ENCODE results near the gene ZBTB9.
A peak's percentile ranks its signal among the peaks of the same experiment; 100 is the strongest.

The ZBTB9 gene

DNA sequence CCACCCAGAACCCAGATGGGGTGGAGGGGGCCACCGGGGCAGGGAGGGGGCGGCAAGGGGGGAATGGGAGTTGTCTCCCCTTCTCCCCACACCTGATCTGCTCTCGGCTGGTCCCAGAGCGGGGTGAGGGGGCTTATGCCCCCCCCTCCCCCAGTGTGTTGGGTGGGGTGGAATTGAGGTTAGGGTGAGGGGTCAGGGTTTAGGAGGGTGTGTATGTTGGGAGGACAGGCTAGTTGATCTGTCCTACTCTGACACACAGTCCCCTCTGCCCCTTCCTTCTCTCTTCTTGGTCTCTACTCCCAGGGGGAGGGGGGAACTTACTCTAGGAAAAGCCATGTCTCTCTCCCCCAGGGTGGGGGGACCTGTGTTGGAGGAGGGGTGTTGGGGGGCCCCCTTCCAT is 1.9 kb upstream of the ZBTB9 start:
- no peak for DNase-seq (ENCODE audit: low read depth in 1 of 2, low spot score in 1 of 2)
- no peak overlapping the region for H3K27ac ChIP-seq (replicated peaks)
- H3K27me3 ChIP-seq (ENCODE audit: insufficient read depth, poor library complexity, severe bottlenecking) = no peaks in the 10 kb centered on the region
- TF ChIP-seq, protein P1, sequence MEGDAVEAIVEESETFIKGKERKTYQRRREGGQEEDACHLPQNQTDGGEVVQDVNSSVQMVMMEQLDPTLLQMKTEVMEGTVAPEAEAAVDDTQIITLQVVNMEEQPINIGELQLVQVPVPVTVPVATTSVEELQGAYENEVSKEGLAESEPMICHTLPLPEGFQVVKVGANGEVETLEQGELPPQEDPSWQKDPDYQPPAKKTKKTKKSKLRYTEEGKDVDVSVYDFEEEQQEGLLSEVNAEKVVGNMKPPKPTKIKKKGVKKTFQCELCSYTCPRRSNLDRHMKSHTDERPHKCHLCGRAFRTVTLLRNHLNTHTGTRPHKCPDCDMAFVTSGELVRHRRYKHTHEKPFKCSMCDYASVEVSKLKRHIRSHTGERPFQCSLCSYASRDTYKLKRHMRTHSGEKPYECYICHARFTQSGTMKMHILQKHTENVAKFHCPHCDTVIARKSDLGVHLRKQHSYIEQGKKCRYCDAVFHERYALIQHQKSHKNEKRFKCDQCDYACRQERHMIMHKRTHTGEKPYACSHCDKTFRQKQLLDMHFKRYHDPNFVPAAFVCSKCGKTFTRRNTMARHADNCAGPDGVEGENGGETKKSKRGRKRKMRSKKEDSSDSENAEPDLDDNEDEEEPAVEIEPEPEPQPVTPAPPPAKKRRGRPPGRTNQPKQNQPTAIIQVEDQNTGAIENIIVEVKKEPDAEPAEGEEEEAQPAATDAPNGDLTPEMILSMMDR (IDR thresholded peaks at IDR 0.05; ENCODE audit: insufficient read depth, low read length) = no peak
- no peak overlapping the region for H3K4me3 ChIP-seq (replicated peaks; ENCODE audit: insufficient read depth, low read length)

DNA sequence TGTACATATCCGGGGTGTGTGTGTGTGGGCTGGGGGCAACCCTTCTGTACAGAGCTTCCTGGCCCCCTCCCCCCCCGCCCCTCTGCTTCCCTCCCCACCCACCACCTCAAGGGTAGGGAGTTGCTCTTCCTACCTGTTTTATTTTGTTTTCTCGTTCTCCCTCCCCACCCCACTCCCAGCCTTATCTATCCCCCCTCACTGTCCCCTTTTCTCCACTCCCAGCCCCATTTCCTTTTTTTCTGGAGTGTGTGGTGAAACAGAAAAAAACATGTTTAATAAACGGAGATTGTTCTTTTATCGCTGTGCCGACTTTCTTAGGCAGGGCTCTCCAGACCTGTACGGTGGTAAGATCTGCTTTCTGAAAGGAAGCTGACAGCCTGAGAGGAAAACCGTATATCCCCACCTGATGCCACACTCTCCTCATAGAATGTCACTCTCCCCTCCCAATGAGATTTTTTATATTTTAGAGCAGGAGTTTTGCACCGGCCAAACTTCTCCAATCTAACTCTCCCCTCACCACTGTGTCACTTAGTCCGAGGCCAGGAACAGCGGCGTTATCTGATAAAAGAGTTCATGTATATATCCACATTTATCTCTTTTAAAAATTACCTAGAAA is 875 bp upstream of the ZBTB9 start:
- Histone ChIP-seq H3K4me3 (replicated peaks; ENCODE audit: insufficient read depth, low read length) (peak overlapping the region; percentile 85), H3K27me3 (ENCODE audit: insufficient read depth, poor library complexity, severe bottlenecking) (no peaks in the 10 kb centered on the region), H3K27ac (replicated peaks) (peak overlapping the region; percentile 69)
- TF ChIP-seq, protein P2, sequence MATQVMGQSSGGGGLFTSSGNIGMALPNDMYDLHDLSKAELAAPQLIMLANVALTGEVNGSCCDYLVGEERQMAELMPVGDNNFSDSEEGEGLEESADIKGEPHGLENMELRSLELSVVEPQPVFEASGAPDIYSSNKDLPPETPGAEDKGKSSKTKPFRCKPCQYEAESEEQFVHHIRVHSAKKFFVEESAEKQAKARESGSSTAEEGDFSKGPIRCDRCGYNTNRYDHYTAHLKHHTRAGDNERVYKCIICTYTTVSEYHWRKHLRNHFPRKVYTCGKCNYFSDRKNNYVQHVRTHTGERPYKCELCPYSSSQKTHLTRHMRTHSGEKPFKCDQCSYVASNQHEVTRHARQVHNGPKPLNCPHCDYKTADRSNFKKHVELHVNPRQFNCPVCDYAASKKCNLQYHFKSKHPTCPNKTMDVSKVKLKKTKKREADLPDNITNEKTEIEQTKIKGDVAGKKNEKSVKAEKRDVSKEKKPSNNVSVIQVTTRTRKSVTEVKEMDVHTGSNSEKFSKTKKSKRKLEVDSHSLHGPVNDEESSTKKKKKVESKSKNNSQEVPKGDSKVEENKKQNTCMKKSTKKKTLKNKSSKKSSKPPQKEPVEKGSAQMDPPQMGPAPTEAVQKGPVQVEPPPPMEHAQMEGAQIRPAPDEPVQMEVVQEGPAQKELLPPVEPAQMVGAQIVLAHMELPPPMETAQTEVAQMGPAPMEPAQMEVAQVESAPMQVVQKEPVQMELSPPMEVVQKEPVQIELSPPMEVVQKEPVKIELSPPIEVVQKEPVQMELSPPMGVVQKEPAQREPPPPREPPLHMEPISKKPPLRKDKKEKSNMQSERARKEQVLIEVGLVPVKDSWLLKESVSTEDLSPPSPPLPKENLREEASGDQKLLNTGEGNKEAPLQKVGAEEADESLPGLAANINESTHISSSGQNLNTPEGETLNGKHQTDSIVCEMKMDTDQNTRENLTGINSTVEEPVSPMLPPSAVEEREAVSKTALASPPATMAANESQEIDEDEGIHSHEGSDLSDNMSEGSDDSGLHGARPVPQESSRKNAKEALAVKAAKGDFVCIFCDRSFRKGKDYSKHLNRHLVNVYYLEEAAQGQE (IDR thresholded peaks at IDR 0.05; ENCODE audit: insufficient replicate concordance, low read depth) = no peak
- TF ChIP-seq SPI1 (IDR thresholded peaks at IDR 0.05; ENCODE audit: borderline replicate concordance, low read depth) = peak; percentile 45; the same call in 1 of the 2 replicates
- no peak for TF ChIP-seq GABPA (IDR thresholded peaks at IDR 0.05; ENCODE audit: low read depth)
- TF ChIP-seq POLR2AphosphoS5 (IDR thresholded peaks at IDR 0.05; ENCODE audit: low read depth) = no peak
- TF ChIP-seq, protein P1 (IDR thresholded peaks at IDR 0.05; ENCODE audit: insufficient read depth, low read length) = no peak
- DNase-seq (ENCODE audit: low read depth in 1 of 2, low spot score in 1 of 2) = peak in 1 of 2 experiments; percentile 11

DNA sequence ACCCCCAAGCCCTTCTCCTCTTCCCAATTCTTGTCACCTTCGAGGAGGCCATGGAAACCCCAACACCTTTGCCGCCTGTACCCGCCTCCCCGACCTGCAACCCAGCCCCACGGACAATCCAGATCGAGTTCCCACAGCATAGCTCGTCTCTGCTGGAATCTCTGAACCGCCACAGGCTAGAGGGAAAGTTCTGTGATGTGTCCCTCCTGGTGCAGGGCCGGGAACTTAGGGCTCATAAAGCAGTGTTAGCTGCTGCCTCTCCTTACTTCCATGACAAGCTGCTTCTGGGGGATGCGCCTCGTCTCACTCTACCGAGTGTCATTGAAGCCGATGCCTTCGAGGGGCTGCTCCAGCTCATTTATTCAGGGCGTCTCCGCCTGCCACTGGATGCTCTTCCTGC is 675 bp downstream of the ZBTB9 start:
- Histone ChIP-seq H3K4me3 (replicated peaks; ENCODE audit: insufficient read depth, low read length) (peak overlapping the region; percentile 85), H3K27me3 (ENCODE audit: insufficient read depth, poor library complexity, severe bottlenecking) (no peaks in the 10 kb centered on the region), H3K27ac (replicated peaks) (no peak overlapping the region; the same call in 1 of the 2 replicates)
- TF ChIP-seq, protein P1 (IDR thresholded peaks at IDR 0.05; ENCODE audit: insufficient read depth, low read length) = no peak
- TF ChIP-seq POLR2AphosphoS5 (IDR thresholded peaks at IDR 0.05; ENCODE audit: low read depth) (no peak), GABPA (IDR thresholded peaks at IDR 0.05; ENCODE audit: low read depth) (no peak), SPI1 (IDR thresholded peaks at IDR 0.05; ENCODE audit: borderline replicate concordance, low read depth) (no peak)
- TF ChIP-seq, protein P2 (IDR thresholded peaks at IDR 0.05; ENCODE audit: insufficient replicate concordance, low read depth) = no peak
- DNase-seq (ENCODE audit: low read depth in 1 of 2, low spot score in 1 of 2) = no peak

DNA sequence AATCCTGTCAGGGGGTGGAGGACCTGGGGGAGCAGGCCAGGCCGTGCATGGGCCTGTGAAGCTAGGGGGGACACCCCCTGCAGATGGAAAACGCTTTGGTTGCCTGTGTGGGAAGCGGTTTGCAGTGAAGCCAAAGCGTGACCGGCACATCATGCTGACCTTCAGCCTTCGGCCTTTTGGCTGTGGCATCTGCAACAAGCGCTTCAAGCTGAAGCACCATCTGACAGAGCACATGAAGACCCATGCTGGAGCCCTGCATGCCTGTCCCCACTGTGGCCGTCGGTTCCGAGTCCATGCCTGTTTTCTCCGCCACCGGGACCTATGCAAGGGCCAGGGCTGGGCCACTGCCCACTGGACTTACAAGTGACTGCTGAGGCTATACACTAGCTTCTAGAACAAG is 1.8 kb downstream of the ZBTB9 start:
- DNase-seq (ENCODE audit: low read depth in 1 of 2, low spot score in 1 of 2) = no peak
- Histone ChIP-seq H3K27ac (replicated peaks) (no peak overlapping the region), H3K4me3 (replicated peaks; ENCODE audit: insufficient read depth, low read length) (no peak overlapping the region), H3K27me3 (ENCODE audit: insufficient read depth, poor library complexity, severe bottlenecking) (no peaks in the 10 kb centered on the region)
- TF ChIP-seq GABPA (IDR thresholded peaks at IDR 0.05; ENCODE audit: low read depth) (no peak), SPI1 (IDR thresholded peaks at IDR 0.05; ENCODE audit: borderline replicate concordance, low read depth) (no peak), POLR2AphosphoS5 (IDR thresholded peaks at IDR 0.05; ENCODE audit: low read depth) (no peak)
- TF ChIP-seq, protein P2 (IDR thresholded peaks at IDR 0.05; ENCODE audit: insufficient replicate concordance, low read depth) = no peak
